Endothelial cell of umbilical vein (primary cell): Measurements from ENCODE around the gene ATXN7L2. TPM values are rescaled to one million over a fixed set of nuclear protein-coding genes. Genes with fewer than 3 reads are reported as not detected.

Experiments
- BruUV-seq: library from RNA; stranded (reverse); fragments of 400-500 nt; replicated peaks from 2 replicates; lab custom pipeline; 2021; lab: Mats Ljungman, UMichigan
- CTCF ChIA-PET: fragments of 300-600, 350-600 bp; sonication (Branson Sonifier 250); formaldehyde crosslinking; loops from one replicate; lab custom pipeline; 2021; ENCODE audit warnings: antibody characterized with exemption, inconsistent platforms; lab: Charles Lee
- POLR2A ChIA-PET: fragments of 300-600, 350-600 bp; sonication (Branson Sonifier 250); formaldehyde crosslinking; loops from one replicate; lab custom pipeline; 2021; ENCODE audit warnings: antibody characterized with exemption, inconsistent platforms; lab: Charles Lee
- DNase-seq: peaks from one replicate; pipeline ENCODE4 v3.0.0-alpha.2; 2011; ENCODE audit warnings: low read depth, low spot score
- FAIRE-seq: peaks from 2 replicates; lab custom pipeline; 2011; peaks lifted over from hg19 to GRCh38; lab: Jason Lieb, UNC
- H2AFZ ChIP-seq: 2 replicates; pipeline ENCODE4 v1.6.0; 2012; ENCODE audit warnings: low read depth, low read length, control low read depth, inconsistent platforms
- H3K27ac ChIP-seq: 2 replicates; pipeline ENCODE4 v1.5.1; 2011; ENCODE audit warnings: low read depth, mild to moderate bottlenecking, control low read depth, low read length, moderate library complexity; ENCODE audit not compliant: insufficient read depth
- H3K27me3 ChIP-seq, 2 experiments: 2 replicates each; pipeline versions ENCODE4 v1.6.0 to v1.6.1; 2011; ENCODE audit warnings: low read length in 2 of 2, mixed read lengths in 1 of 2; ENCODE audit not compliant: control insufficient read depth in 2 of 2, insufficient read depth in 2 of 2
- H3K36me3 ChIP-seq, 2 experiments: 2 replicates in 1 of 2; 3 replicates in 1 of 2; pipeline ENCODE4 v1.5.1; 2011; ENCODE audit warnings: low read length in 2 of 2, mild to moderate bottlenecking in 1 of 2, moderate library complexity in 1 of 2; ENCODE audit not compliant: control insufficient read depth in 2 of 2, insufficient read depth in 2 of 2; ENCODE audit errors: extremely low read depth in 1 of 2
- H3K4me1 ChIP-seq: 3 replicates; pipeline ENCODE4 v1.5.1; 2011; ENCODE audit warnings: mild to moderate bottlenecking, low read length; ENCODE audit not compliant: control insufficient read depth, insufficient read depth; ENCODE audit errors: extremely low read depth
- H3K4me2 ChIP-seq: 2 replicates; pipeline ENCODE4 v1.6.1; 2011; ENCODE audit warnings: low read length, control low read depth, mixed read lengths; ENCODE audit not compliant: insufficient read depth
- H3K4me3 ChIP-seq, 3 experiments: fragments of 200-600 bp in 1 of 3; sonication (generic), shearing (Covaris generic) in 1 of 3; replicated peaks in 1 of 3; 2 replicates each; pipeline ENCODE4 v1.5.1; 2011 to 2016; ENCODE audit warnings: control low read depth in 3 of 3, low read length in 3 of 3, mild to moderate bottlenecking in 2 of 3, inconsistent platforms in 1 of 3, low read depth in 1 of 3, moderate library complexity in 1 of 3; ENCODE audit not compliant: insufficient read depth in 1 of 3
- H3K79me2 ChIP-seq: 2 replicates; pipeline ENCODE4 v1.6.0; 2012; ENCODE audit warnings: low read length, inconsistent platforms; ENCODE audit not compliant: control insufficient read depth, insufficient read depth
- H3K9ac ChIP-seq: replicated peaks from 2 replicates; pipeline ENCODE3; 2011; ENCODE audit warnings: low read length, control low read depth; ENCODE audit not compliant: insufficient read depth; ENCODE audit errors: extremely low read depth
- H3K9me1 ChIP-seq: replicated peaks from 3 replicates; pipeline ENCODE4 v1.6.0; 2011; ENCODE audit warnings: mild to moderate bottlenecking, low read length; ENCODE audit not compliant: control insufficient read depth, insufficient read depth; ENCODE audit errors: extremely low read depth
- H3K9me3 ChIP-seq: replicated peaks from 2 replicates; pipeline ENCODE4 v1.5.1; 2012; ENCODE audit warnings: low read length, inconsistent platforms; ENCODE audit not compliant: control insufficient read depth, insufficient read depth
- H4K20me1 ChIP-seq: replicated peaks from 2 replicates; pipeline ENCODE3; 2011; ENCODE audit warnings: mild to moderate bottlenecking, low read length; ENCODE audit not compliant: control insufficient read depth, insufficient read depth; ENCODE audit errors: extremely low read depth
- EZH2 ChIP-seq: IDR thresholded peaks from 2 replicates; pipeline ENCODE4 v1.6.1; 2012; ENCODE audit warnings: borderline replicate concordance, low read depth, mild to moderate bottlenecking, moderate library complexity, low read length, inconsistent platforms; ENCODE audit not compliant: severe bottlenecking
- FOS ChIP-seq: IDR thresholded peaks from 2 replicates; pipeline ENCODE4 v1.6.1; 2011; ENCODE audit warnings: mild to moderate bottlenecking, low read length, moderate library complexity, borderline replicate concordance; ENCODE audit not compliant: insufficient read depth
- GATA2 ChIP-seq: IDR thresholded peaks from 2 replicates; pipeline ENCODE4 v1.7.0; 2011; ENCODE audit warnings: low read depth, mild to moderate bottlenecking, moderate library complexity, mixed read lengths, low read length; ENCODE audit not compliant: insufficient read length, insufficient read depth
- JUN ChIP-seq: IDR thresholded peaks from 2 replicates; pipeline ENCODE4 v1.6.1; 2011; ENCODE audit warnings: borderline replicate concordance, low read depth; ENCODE audit not compliant: insufficient read length, insufficient read depth
- MYC ChIP-seq: IDR thresholded peaks from one replicate; pipeline ENCODE4 v1.6.1; 2011; ENCODE audit warnings: mild to moderate bottlenecking, low read depth, low read length
- POLR2A ChIP-seq: IDR thresholded peaks from 2 replicates; pipeline ENCODE4 v1.6.1; 2012; ENCODE audit warnings: low read depth, mild to moderate bottlenecking, control low read depth, low read length
- dilution Hi-C: fragments of 300-500 bp; cut with MboI; formaldehyde crosslinking; loops from one replicate; pipeline ENCODE4 v1.15.0; 2019; ENCODE audit warnings: low sequenced_read_pairs; ENCODE audit not compliant: extremely low pct_ligation_motif_present
- intact Hi-C: fragments of 100-400 bp; cut with micrococcal nuclease; formaldehyde crosslinking; loops from one replicate; pipeline ENCODE4 v1.10.0; 2022
- polyA plus RNA-seq, 4 experiments: library from polyadenylated mRNA; depleted of rRNA in 3 of 4; stranded (reverse) in 3 of 4; unstranded in 1 of 4; fragments of >200 nt; gene quantifications; 2 replicates each; pipeline versions ENCODE4 v1.2.1 to v1.2.3, GENCODE V29; 2011 to 2012; ENCODE audit warnings: missing spikeins in 1 of 4
- total RNA-seq: library from RNA; stranded (reverse); gene quantifications from 2 replicates; pipeline ENCODE4 v1.2.3, GENCODE V29; 2021

Gene ATXN7L2
- total and polyA plus RNA-seq, 2 donors (not counting 3 experiments of a cell fraction or from before 2014, with no cell fraction given) = 4.4 to 4.9 TPM

GRCh38 chr1:109477821-109478220 lies 5.9 kb upstream of the ATXN7L2 start:
- Histone ChIP-seq H3K27me3 (peaks cover 30 to 34% of the 10 kb centered on the region in 2 experiments), H3K4me3 (no peak overlapping the region), H3K9me1 (no peaks in the 10 kb centered on the region), H2AFZ (no peak overlapping the region), H3K4me2 (no peak overlapping the region), H3K36me3 (no peaks in the 10 kb centered on the region), H3K27ac (no peak overlapping the region), H4K20me1 (no peaks in the 10 kb centered on the region), H3K4me1 (no peaks in the 10 kb centered on the region), H3K79me2 (no peaks in the 10 kb centered on the region), H3K9ac (no peak overlapping the region), H3K9me3 (no peaks in the 10 kb centered on the region)
- FAIRE-seq (no peak), DNase-seq (no peak)
- no TSS peak for BruUV-seq
- POLR2A ChIA-PET = no interaction called here
- dilution Hi-C loops (no loop called here), intact Hi-C loops (no loop called here)
- TF ChIP-seq FOS = no peak
- no peak for TF ChIP-seq MYC
- TF ChIP-seq EZH2 = no peak
- no peak for TF ChIP-seq GATA2
- TF ChIP-seq JUN = no peak
- no peak for TF ChIP-seq POLR2A
- CTCF ChIA-PET = interaction anchor here (0.6 to 1.2 kb wide), 2 partner anchors 8 to 21 kb away, joined by 3 read pairs; no protein-coding TSS in a partner anchor

- H3K36me3 ChIP-seq = no peaks in the 10 kb centered on the region
- no peaks in the 10 kb centered on the region for H3K9me3 ChIP-seq
- CTCF ChIA-PET = interaction anchor here (1.2 kb wide), 1 partner anchor 9 kb away, joined by 3 read pairs; no protein-coding TSS in a partner anchor
- H3K79me2 ChIP-seq = no peaks in the 10 kb centered on the region
- no peak overlapping the region for H3K4me3 ChIP-seq
- H3K4me2 ChIP-seq = no peak overlapping the region
- no peak for TF ChIP-seq GATA2
- no peak for FAIRE-seq
- H3K4me1 ChIP-seq = peaks cover 6% of the 10 kb centered on the region
- POLR2A ChIA-PET = no interaction called here
- no peak overlapping the region for H3K9ac ChIP-seq
- H3K27me3 ChIP-seq = peaks cover 32% of the 10 kb centered on the region in 2 experiments
- BruUV-seq = no TSS peak
- no peak for DNase-seq
- no peak overlapping the region for H2AFZ ChIP-seq
- dilution Hi-C loops = no loop called here
- intact Hi-C loops = no loop called here
- no peaks in the 10 kb centered on the region for H4K20me1 ChIP-seq
- H3K27ac ChIP-seq = no peak overlapping the region
- H3K9me1 ChIP-seq = no peaks in the 10 kb centered on the region
Measured at GRCh38 chr1:109478806-109479205, 4.9 kb upstream of the ATXN7L2 start.
